GM12873 (cell line): Measurements from ENCODE around the gene ACKR2.

Source experiments
- TF ChIP-seq, protein P1 (sequence below): IDR thresholded peaks from 2 replicates; pipeline ENCODE4 v1.5.1; 2012; ENCODE audit warnings: low read depth, mild to moderate bottlenecking, moderate library complexity, low read length, control low read depth; ENCODE audit not compliant: insufficient read depth; ENCODE audit errors: missing control alignments

Gene ACKR2

GRCh38 chr3:42790714-42791229, 18.5 kb upstream of the ACKR2 start:
- TF ChIP-seq, protein P1, sequence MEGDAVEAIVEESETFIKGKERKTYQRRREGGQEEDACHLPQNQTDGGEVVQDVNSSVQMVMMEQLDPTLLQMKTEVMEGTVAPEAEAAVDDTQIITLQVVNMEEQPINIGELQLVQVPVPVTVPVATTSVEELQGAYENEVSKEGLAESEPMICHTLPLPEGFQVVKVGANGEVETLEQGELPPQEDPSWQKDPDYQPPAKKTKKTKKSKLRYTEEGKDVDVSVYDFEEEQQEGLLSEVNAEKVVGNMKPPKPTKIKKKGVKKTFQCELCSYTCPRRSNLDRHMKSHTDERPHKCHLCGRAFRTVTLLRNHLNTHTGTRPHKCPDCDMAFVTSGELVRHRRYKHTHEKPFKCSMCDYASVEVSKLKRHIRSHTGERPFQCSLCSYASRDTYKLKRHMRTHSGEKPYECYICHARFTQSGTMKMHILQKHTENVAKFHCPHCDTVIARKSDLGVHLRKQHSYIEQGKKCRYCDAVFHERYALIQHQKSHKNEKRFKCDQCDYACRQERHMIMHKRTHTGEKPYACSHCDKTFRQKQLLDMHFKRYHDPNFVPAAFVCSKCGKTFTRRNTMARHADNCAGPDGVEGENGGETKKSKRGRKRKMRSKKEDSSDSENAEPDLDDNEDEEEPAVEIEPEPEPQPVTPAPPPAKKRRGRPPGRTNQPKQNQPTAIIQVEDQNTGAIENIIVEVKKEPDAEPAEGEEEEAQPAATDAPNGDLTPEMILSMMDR = no peak

- TF ChIP-seq, protein P1 = no peak
Measured at GRCh38 chr3:42795621-42796181, 13.5 kb upstream of the ACKR2 start.

- TF ChIP-seq, protein P1 = no peak
Measured at GRCh38 chr3:42796332-42796885, 12.8 kb upstream of the ACKR2 start.

DNA sequence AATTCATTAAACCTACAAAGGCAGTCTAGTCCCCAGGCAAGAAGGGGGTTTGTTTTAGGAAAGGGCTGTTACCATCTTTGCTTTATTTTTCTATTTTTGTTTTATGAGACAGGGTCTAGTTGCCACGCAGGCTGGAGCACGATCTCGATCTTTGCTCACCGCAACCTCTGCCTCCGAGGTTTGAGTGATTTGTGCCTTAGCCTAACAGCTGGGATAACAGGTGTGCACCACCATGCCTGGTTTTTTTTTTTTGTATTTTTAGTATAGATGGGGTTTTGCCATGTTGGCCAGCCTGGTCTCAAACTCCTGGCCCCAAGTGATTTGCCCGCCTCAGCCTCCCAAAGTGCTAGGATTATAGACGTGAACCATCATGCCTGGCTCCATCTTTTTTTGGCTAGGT, 9.9 kb upstream of the ACKR2 start:
- TF ChIP-seq, protein P1 = no peak

- TF ChIP-seq, protein P1 = no peak
Measured at GRCh38 chr3:42800251-42800650, 9.0 kb upstream of the ACKR2 start.

DNA sequence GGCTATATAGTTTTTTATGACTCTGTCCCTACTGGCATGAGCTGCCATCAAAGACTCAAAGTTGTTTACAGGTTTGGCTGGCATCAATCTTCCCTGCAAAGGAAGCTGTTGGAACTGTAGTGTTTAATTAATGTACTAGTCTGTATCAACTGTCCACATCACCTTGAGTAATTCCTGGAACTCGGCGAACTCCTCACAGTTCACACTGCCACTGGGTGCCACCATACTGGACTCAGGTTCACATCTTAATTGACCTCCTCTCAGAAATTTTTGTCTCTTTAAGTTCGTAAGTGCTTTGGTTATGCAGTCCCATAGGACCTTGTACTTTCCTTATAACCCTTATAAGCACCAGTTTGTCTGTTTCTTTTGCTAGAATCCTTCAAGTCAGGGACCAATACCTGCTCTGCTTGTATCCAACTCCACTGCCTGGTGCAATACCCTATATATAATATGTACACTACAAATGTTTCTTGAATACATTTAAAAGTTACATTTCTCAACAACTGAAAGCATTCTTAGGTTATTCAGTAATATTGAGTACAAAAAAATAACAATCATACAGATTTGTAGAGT, 8.1 kb upstream of the ACKR2 start:
- TF ChIP-seq, protein P1 = no peak

DNA sequence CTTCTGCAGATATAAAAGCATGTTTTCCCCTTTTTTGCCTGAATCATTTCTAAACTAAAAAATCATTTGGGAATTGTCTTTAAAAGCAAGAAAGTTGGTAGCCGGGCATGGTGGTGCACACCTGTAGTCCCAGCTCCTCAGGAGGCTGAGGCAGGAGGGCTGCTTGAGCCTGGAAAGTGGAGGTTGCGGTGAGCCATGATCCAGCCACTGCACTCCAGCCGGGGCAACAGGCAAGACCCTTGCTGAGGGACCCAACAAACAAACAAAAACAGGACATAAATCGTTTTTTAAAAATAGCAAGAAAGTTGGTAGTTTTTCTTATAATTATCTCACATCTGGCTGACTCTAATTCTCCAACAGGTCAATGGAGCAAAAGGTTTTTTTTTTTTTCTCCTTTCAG, 7.5 kb upstream of the ACKR2 start:
- TF ChIP-seq, protein P1 = no peak
